Gastroesophageal sphincter (tissue), 3 donors: ENCODE data around the gene CATSPER3.

ENCODE experiments used
- EP300 ChIP-seq: sonication (generic); formaldehyde crosslinking; IDR thresholded peaks from one replicate; pipeline ENCODE4 v1.6.1; 2017; ENCODE audit warnings: antibody characterized with exemption, mild to moderate bottlenecking
- TF ChIP-seq, protein P1 (sequence below), 4 experiments: fragments of 200-600 bp in 2 of 4; fragments of 450-650 bp in 2 of 4; sonication (generic) in 1 of 4; IDR thresholded peaks; one replicate each; pipeline ENCODE4 v1.5.1; 2017 to 2019; ENCODE audit warnings: antibody characterized with exemption in 4 of 4, mild to moderate bottlenecking in 2 of 4, moderate library complexity in 2 of 4

DNA sequence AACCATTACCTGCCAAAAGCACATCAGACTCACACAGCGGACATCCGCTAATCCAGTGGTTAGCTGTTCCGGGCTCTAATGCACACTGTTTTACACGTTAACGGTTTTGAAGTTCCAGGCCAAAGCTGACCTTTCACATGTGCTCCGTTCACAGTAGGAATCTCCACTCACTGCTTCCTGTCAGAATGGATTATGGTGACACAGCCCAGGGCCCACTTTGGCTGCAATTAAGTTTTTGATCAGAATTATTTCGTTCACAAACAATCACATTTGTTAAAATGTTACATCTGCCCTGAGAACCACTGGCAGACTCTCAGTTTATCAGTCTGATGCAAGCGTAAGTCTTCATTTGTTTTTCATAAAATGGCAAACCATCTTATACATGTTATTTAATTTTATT, 30.2 kb upstream of the CATSPER3 start:
- no peak for TF ChIP-seq EP300
- TF ChIP-seq, protein P1, sequence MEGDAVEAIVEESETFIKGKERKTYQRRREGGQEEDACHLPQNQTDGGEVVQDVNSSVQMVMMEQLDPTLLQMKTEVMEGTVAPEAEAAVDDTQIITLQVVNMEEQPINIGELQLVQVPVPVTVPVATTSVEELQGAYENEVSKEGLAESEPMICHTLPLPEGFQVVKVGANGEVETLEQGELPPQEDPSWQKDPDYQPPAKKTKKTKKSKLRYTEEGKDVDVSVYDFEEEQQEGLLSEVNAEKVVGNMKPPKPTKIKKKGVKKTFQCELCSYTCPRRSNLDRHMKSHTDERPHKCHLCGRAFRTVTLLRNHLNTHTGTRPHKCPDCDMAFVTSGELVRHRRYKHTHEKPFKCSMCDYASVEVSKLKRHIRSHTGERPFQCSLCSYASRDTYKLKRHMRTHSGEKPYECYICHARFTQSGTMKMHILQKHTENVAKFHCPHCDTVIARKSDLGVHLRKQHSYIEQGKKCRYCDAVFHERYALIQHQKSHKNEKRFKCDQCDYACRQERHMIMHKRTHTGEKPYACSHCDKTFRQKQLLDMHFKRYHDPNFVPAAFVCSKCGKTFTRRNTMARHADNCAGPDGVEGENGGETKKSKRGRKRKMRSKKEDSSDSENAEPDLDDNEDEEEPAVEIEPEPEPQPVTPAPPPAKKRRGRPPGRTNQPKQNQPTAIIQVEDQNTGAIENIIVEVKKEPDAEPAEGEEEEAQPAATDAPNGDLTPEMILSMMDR (IDR thresholded peaks at IDR 0.05) = no peak
